Pancreas (tissue), 10 donors: Measurements from ENCODE around the gene TRAPPC5. TPM values are rescaled to one million over a fixed set of nuclear protein-coding genes. Genes with fewer than 3 reads are reported as not detected.
A peak's percentile ranks its signal among the peaks of the same experiment; 100 is the strongest.

Experiments used
- ATAC-seq, 4 donors: fragments of 200-7000 bp; cut with Tn5 transposase; one replicate each; pipeline versions ENCODE4 v1.8.0 to v1.9.1; 2020; ENCODE audit warnings: mild to moderate bottlenecking in 4 of 4, moderate library complexity in 4 of 4
- DNase-seq, 6 donors: peaks; one replicate each; pipeline ENCODE4 v3.0.0-alpha.2; 2020
- FAIRE-seq: peaks from 2 replicates; lab custom pipeline; 2012; peaks lifted over from hg19 to GRCh38; lab: Jason Lieb, UNC
- H3K27ac ChIP-seq, 4 donors: fragments of 200-600 bp; sonication (generic); 1 replicate in 3 of 4; 2 replicates in 1 of 4; pipeline versions ENCODE4 v1.5.0 to v1.8.0; 2020
- H3K27me3 ChIP-seq, 4 donors: fragments of 200-600 bp; one replicate each; pipeline ENCODE4 v1.8.0; 2021
- H3K36me3 ChIP-seq, 3 donors: fragments of 200-600 bp; sonication (generic) in 1 of 3; one replicate each; pipeline versions ENCODE4 v1.5.0 to v1.8.0; 2020 to 2021
- H3K4me1 ChIP-seq, 3 donors: fragments of 200-600 bp; one replicate each; pipeline ENCODE4 v1.8.0; 2021
- H3K4me3 ChIP-seq, 4 donors: fragments of 200-600 bp; sonication (generic) in 2 of 4; one replicate each; pipeline versions ENCODE4 v1.5.0 to v1.8.0; 2020 to 2021
- H3K9me3 ChIP-seq, 4 donors: fragments of 200-600 bp; one replicate each; pipeline ENCODE4 v1.8.0; 2021
- CTCF ChIP-seq, 4 donors: fragments of 200-600 bp; sonication (generic) in 3 of 4; IDR thresholded peaks; one replicate each; pipeline versions ENCODE4 v1.5.0 to v1.8.0; 2021; ENCODE audit warnings: antibody characterized with exemption in 4 of 4
- WGBS, 2 donors: extraction: QIAGEN DNeasy Blood & Tissue Kit; methylation state at CpG; one replicate each; pipeline ENCODE4 v1.1.7; 2013; 5-methylcytosine and 5-hydroxymethylcytosine counted together
- intact Hi-C, 3 donors: fragments of 100-400 bp; cut with DNase I; formaldehyde crosslinking; loops; one replicate each; pipeline versions ENCODE4 v1.11.1 to v1.14.2; 2022
- polyA plus RNA-seq, 2 donors: library from polyadenylated mRNA; stranded (reverse); fragments of 200-250 nt; gene quantifications; one replicate each; pipeline ENCODE4 v1.2.3, GENCODE V29; 2013
- total RNA-seq, 6 donors: library from RNA; stranded (reverse); fragmentation: NEBNext Ultra II Directional in 4 of 6; extraction: Animal tissue kit (Norgen Biotek cat#: 25700) in 4 of 6; gene quantifications; one replicate each; pipeline versions ENCODE4 v1.2.1 to v1.2.4, GENCODE V29; 2021 to 2023
- donor health status: healthy with polysubstance abuse.
- donor health status: DM: no; HTN: no; CAD: no; lungs with moderate emphysema.
- donor health status: DM: no; HTN: no; CAD: no.
- donor health status: control.
- donor health status: control.
- donor health status: Bipolar disorder and iron deficiency.
- donor health status: DM: yes; HTN: yes; CAD: no.
- donor health status: DM: no; HTN: no; CAD: no.
- donor health status: DM: no; HTN: no; CAD: no.
- donor health status: DM: yes; HTN: yes; CAD: no.

The TRAPPC5 gene
- total and polyA plus RNA-seq, 8 donors = 26.7 to 89.9 (median 43.9) TPM

GRCh38 chr19:7638802-7639465, 41.7 kb upstream of the TRAPPC5 start:
- no peak overlapping the region for H3K4me3 ChIP-seq
- H3K36me3 ChIP-seq = no peaks in the 10 kb centered on the region
- H3K27me3 ChIP-seq = no peaks in the 10 kb centered on the region
- H3K27ac ChIP-seq = no peak overlapping the region
- intact Hi-C loops = no loop called here
- peak in 1 of 6 donors; percentile 14 for DNase-seq
- WGBS, 2 donors = 79 to 80% methylated on average over 12 of the region's 12 CpGs
- FAIRE-seq = no peak
- peaks cover 0 to 4% (median 0%) of the 10 kb centered on the region in 3 donors for H3K4me1 ChIP-seq
- no peaks in the 10 kb centered on the region for H3K9me3 ChIP-seq
- no peak for TF ChIP-seq CTCF (IDR thresholded peaks at IDR 0.05)
- no peak for ATAC-seq

- Histone ChIP-seq H3K27me3 (no peaks in the 10 kb centered on the region), H3K9me3 (no peaks in the 10 kb centered on the region), H3K36me3 (no peaks in the 10 kb centered on the region), H3K4me1 (peaks cover 0 to 4% (median 0%) of the 10 kb centered on the region in 3 donors), H3K4me3 (no peak overlapping the region), H3K27ac (no peak overlapping the region)
- no peak for DNase-seq
- intact Hi-C loops = no loop called here
- TF ChIP-seq CTCF (IDR thresholded peaks at IDR 0.05) = no peak
- no peak for ATAC-seq
- no peak for FAIRE-seq
- 93 to 96% methylated on average over 13 of the region's 13 CpGs for WGBS, 2 donors
Observed at GRCh38 chr19:7639863-7640348, 40.7 kb upstream of the TRAPPC5 start.

GRCh38 chr19:7640803-7641202, 39.8 kb upstream of the TRAPPC5 start:
- Histone ChIP-seq H3K4me1 (peaks cover 0 to 4% (median 0%) of the 10 kb centered on the region in 3 donors), H3K9me3 (no peaks in the 10 kb centered on the region), H3K4me3 (no peak overlapping the region), H3K27ac (no peak overlapping the region), H3K27me3 (no peaks in the 10 kb centered on the region), H3K36me3 (no peaks in the 10 kb centered on the region)
- FAIRE-seq (no peak), ATAC-seq (no peak), DNase-seq (peak in 1 of 6 donors; percentile 50)
- TF ChIP-seq CTCF (IDR thresholded peaks at IDR 0.05) = no peak
- 93 to 98% methylated on average over 11 of the region's 11 CpGs for WGBS, 2 donors
- intact Hi-C loops = no loop called here

GRCh38 chr19:7641290-7642276, 39.0 kb upstream of the TRAPPC5 start:
- no peak for FAIRE-seq

More at GRCh38 chr19:7641290-7642276, 39.0 kb upstream of the TRAPPC5 start:
- H3K4me1 ChIP-seq = peaks cover 0 to under 1% (median 0%) of the 10 kb centered on the region in 3 donors
- no peak overlapping the region for H3K27ac ChIP-seq
- intact Hi-C loops = no loop called here
- no peak for TF ChIP-seq CTCF (IDR thresholded peaks at IDR 0.05)
- no peak overlapping the region for H3K4me3 ChIP-seq
- peak in 2 of 6 donors; percentile 19 to 75 for DNase-seq
- no peaks in the 10 kb centered on the region for H3K9me3 ChIP-seq
- H3K27me3 ChIP-seq = no peaks in the 10 kb centered on the region
- WGBS, 2 donors = 82% methylated on average over 43 of the region's 43 CpGs
- no peaks in the 10 kb centered on the region for H3K36me3 ChIP-seq
- ATAC-seq = no peak
